ENCODE data around the gene TAP2.

DNA sequence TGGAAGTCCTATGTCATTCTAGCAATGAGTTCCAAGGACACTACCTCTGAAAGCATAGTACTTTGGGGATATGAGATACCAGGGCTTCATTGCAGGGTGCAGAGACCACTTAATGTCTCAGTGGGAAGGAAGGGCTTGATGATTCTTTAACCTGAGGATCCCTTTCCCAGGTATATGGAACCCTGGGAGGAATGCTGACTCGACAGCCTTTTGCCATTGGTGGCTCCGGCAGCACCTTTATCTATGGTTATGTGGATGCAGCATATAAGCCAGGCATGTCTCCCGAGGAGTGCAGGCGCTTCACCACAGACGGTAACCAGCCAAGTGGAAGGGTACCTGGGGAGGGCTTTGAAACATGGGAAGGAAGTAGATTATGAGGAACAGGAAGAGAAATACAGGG lies 19.7 kb upstream of the TAP2 start:
- no peak for TF ChIP-seq GATA2 (IDR thresholded peaks at IDR 0.05; ENCODE audit: low read depth, low read length)
- no peak for TF ChIP-seq GATA3 (IDR thresholded peaks at IDR 0.05; ENCODE audit: low read depth, low read length)

Measured in SH-SY5Y (cell line).